Small intestine (tissue), 7 donors: Measurements from ENCODE around the gene EML1. TPM values are rescaled to one million over a fixed set of nuclear protein-coding genes. Genes with fewer than 3 reads are reported as not detected.

ENCODE experiments used
- DNase-seq, 2 donors: peaks; one replicate each; pipeline versions ENCODE4 v3.0.0 to v3.0.0-alpha.2; 2013
- FAIRE-seq: peaks from 2 replicates; lab custom pipeline; 2012; peaks lifted over from hg19 to GRCh38; lab: Jason Lieb, UNC
- H3K27ac ChIP-seq, 3 donors: one replicate each; pipeline ENCODE4 v1.5.1; 2013; ENCODE audit warnings: low read length in 2 of 3, mild to moderate bottlenecking in 2 of 3, control low read depth in 1 of 3, inconsistent platforms in 1 of 3, low read depth in 1 of 3, moderate library complexity in 1 of 3
- H3K27me3 ChIP-seq, 3 donors: one replicate each; pipeline ENCODE4 v1.6.1; 2013; ENCODE audit warnings: low read length in 3 of 3, inconsistent platforms in 1 of 3; ENCODE audit not compliant: control insufficient read depth in 3 of 3, insufficient read depth in 3 of 3
- H3K36me3 ChIP-seq, 3 donors: one replicate each; pipeline ENCODE4 v1.6.1; 2013; ENCODE audit warnings: low read length in 3 of 3, inconsistent platforms in 1 of 3, low read depth in 1 of 3, mild to moderate bottlenecking in 1 of 3, moderate library complexity in 1 of 3; ENCODE audit not compliant: control insufficient read depth in 3 of 3, insufficient read depth in 2 of 3
- H3K4me1 ChIP-seq, 3 donors: one replicate each; pipeline ENCODE4 v1.6.1; 2013; ENCODE audit warnings: low read length in 2 of 3, inconsistent platforms in 1 of 3, low read depth in 1 of 3, mild to moderate bottlenecking in 1 of 3, moderate library complexity in 1 of 3; ENCODE audit not compliant: control insufficient read depth in 3 of 3, insufficient read depth in 2 of 3
- H3K4me3 ChIP-seq, 3 donors: one replicate each; pipeline ENCODE4 v1.5.1; 2013; ENCODE audit warnings: low read length in 3 of 3, control low read depth in 1 of 3, inconsistent platforms in 1 of 3, low read depth in 1 of 3, mild to moderate bottlenecking in 1 of 3, moderate library complexity in 1 of 3
- H3K9me3 ChIP-seq, 2 donors: one replicate each; pipeline ENCODE4 v1.6.1; 2013; ENCODE audit warnings: low read depth in 1 of 2, low read length in 1 of 2; ENCODE audit not compliant: control insufficient read depth in 2 of 2, insufficient read depth in 1 of 2
- WGBS, 3 donors: extraction: QIAGEN DNeasy Blood & Tissue Kit; methylation state at CpG; one replicate each; pipeline ENCODE4 v1.1.7; 2013; 5-methylcytosine and 5-hydroxymethylcytosine counted together
- polyA plus RNA-seq, 4 donors: library from polyadenylated mRNA; stranded (reverse) in 3 of 4; unstranded in 1 of 4; fragments of 200-250 nt in 3 of 4; fragments of 120-200 nt in 1 of 4; gene quantifications; one replicate each; pipeline versions ENCODE4 v1.2.1 to v1.2.3, GENCODE V29; 2013
- donor health status: healthy with polysubstance abuse.
- donor health status: control.
- donor health status: control.
- donor health status: Bipolar disorder and iron deficiency.
- donor health status: healthy.

Gene EML1
- polyA plus RNA-seq, 4 donors: 0.22 to 20.7 (median 5.8) TPM

DNA sequence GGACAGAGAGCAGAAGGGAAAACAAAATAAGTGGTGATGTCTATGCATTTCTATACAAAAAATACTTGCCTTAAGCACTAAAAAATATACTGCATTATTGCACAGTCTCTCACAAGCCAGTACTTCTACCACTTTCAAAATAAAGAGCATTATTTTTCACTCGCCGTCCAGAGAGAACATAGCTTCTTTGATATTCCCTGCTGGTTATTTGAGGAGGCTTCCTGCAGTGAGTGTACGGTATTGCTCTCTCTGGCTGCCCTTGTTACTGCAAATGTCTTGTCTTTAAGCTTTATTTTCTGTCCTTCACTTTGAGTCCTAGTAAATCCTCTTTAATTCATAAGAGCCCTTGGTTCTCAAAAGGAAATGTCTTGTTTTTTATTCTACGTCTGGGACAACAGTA is 81.1 kb downstream of the EML1 start:
- H3K9me3 ChIP-seq: no peaks in the 10 kb centered on the region
- no peak overlapping the region for H3K27ac ChIP-seq
- 78 to 85% (median 82%) methylated on average over 4 of the region's 4 CpGs for WGBS, 3 donors
- FAIRE-seq (no peak), DNase-seq (no peak)
- peaks cover 0 to 3% (median 0%) of the 10 kb centered on the region in 3 donors for H3K27me3 ChIP-seq
- no peaks in the 10 kb centered on the region for H3K36me3 ChIP-seq
- H3K4me1 ChIP-seq: no peaks in the 10 kb centered on the region
- no peak overlapping the region for H3K4me3 ChIP-seq

DNA sequence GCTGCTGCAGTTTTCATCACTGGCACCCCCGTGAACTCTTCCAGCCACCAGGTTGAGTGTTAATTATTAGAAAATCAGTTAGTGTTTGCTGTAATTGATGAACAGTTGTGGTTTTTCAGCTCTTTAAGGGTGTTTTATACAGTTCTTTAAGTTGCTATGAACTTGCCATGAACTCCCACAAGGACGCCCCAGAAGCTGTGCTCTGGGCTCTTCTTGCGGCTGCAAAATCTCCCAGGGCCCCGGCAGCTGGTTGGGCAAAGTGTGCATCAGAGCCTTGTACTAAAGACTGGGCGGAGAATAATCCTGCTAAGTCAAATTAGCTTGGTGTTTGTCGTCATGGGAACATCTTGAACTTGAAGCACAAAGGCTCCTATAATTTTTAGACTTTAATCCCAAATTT is 82.2 kb downstream of the EML1 start:
- no peak overlapping the region for H3K27ac ChIP-seq
- no peaks in the 10 kb centered on the region for H3K9me3 ChIP-seq
- peaks cover 0 to 9% (median 0%) of the 10 kb centered on the region in 3 donors for H3K4me1 ChIP-seq
- no peak for DNase-seq
- no peaks in the 10 kb centered on the region for H3K36me3 ChIP-seq
- WGBS, 3 donors: 38 to 67% (median 43%) methylated on average over 6 of the region's 6 CpGs
- no peak for FAIRE-seq
- peaks cover 0 to 3% (median 0%) of the 10 kb centered on the region in 3 donors for H3K27me3 ChIP-seq
- no peak overlapping the region for H3K4me3 ChIP-seq

DNA sequence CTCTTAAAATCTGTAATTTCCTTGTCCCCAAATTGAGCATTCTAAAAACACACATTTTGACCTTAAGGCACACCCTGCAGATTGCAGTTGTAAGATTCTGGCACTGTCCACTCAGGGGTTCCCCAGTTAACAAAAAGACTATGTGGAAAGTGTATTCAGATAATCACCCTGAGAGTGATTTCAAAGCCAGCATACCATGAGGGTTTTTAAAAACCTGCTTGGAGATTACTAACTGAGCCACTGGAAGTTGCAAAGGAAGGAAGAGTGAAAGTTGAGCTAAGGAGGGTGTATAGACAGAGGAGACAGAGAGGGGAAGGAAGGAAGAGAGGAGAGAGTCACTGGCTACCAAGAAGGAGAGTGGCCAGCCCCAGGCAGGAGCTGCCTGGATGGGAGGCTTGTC is 82.6 kb downstream of the EML1 start:
- no peak for FAIRE-seq
- Histone ChIP-seq H3K27me3 (peaks cover 0 to 3% (median 0%) of the 10 kb centered on the region in 3 donors), H3K36me3 (no peaks in the 10 kb centered on the region), H3K27ac (no peak overlapping the region), H3K4me3 (no peak overlapping the region), H3K4me1 (peaks cover 0 to 12% (median 0%) of the 10 kb centered on the region in 3 donors), H3K9me3 (no peaks in the 10 kb centered on the region)
- DNase-seq: no peak

DNA sequence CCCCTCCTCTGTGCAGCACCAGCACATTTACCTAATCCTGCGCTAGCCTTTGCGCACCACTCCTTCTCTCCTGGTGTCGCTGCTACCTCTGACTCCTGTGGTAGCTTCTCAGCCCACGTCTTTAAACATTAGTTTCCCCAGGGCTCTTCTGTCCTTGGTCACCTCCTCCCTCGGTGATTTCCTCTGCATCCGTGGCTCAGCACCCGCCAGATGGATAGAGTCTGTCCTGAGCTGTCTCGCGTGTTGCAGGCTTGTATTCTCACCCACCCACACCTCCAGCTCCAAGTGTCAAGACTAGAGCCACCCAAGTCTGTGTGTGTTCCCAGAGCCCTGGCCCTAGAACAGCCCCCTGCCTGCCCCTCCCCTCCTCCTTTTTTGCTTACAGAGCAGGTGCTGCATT is 83.2 kb downstream of the EML1 start:
- DNase-seq (no peak), FAIRE-seq (no peak)
- H3K4me1 ChIP-seq: peaks cover 0 to 12% (median 0%) of the 10 kb centered on the region in 3 donors
- H3K36me3 ChIP-seq: no peaks in the 10 kb centered on the region
- 77 to 82% (median 77%) methylated on average over 9 of the region's 9 CpGs for WGBS, 3 donors
- H3K27ac ChIP-seq: no peak overlapping the region
- H3K9me3 ChIP-seq: no peaks in the 10 kb centered on the region
- H3K4me3 ChIP-seq: no peak overlapping the region
- H3K27me3 ChIP-seq: peaks cover 0 to 3% (median 0%) of the 10 kb centered on the region in 3 donors

DNA sequence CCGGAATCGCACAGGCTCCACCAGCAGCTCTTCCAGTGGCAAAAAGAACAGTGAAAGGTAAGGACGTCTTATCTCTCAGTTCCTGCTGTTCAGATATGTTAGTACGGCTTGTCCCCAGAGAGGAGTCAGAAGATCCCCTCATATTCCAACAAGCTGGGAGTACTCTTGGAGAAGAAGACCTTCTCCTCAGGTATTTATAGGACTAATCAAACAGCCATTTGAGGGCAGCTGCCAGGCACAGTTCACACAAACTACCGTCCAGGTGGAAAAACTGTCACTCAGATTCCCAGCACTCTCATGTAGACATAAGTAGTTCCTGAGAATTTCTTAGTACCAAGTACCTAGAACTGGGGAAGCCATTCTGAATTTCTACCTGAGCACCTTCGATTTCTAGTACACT is 85.3 kb downstream of the EML1 start:
- peaks cover 0 to 3% (median 0%) of the 10 kb centered on the region in 3 donors for H3K27me3 ChIP-seq
- no peak overlapping the region for H3K27ac ChIP-seq
- peaks cover 0 to 8% (median 0%) of the 10 kb centered on the region in 3 donors for H3K36me3 ChIP-seq
- DNase-seq: no peak
- peaks cover 0 to 12% (median 0%) of the 10 kb centered on the region in 3 donors for H3K4me1 ChIP-seq
- FAIRE-seq: no peak
- no peaks in the 10 kb centered on the region for H3K9me3 ChIP-seq
- H3K4me3 ChIP-seq: no peak overlapping the region
- WGBS, 3 donors: 47 to 78% (median 58%) methylated on average over 6 of the region's 6 CpGs

DNA sequence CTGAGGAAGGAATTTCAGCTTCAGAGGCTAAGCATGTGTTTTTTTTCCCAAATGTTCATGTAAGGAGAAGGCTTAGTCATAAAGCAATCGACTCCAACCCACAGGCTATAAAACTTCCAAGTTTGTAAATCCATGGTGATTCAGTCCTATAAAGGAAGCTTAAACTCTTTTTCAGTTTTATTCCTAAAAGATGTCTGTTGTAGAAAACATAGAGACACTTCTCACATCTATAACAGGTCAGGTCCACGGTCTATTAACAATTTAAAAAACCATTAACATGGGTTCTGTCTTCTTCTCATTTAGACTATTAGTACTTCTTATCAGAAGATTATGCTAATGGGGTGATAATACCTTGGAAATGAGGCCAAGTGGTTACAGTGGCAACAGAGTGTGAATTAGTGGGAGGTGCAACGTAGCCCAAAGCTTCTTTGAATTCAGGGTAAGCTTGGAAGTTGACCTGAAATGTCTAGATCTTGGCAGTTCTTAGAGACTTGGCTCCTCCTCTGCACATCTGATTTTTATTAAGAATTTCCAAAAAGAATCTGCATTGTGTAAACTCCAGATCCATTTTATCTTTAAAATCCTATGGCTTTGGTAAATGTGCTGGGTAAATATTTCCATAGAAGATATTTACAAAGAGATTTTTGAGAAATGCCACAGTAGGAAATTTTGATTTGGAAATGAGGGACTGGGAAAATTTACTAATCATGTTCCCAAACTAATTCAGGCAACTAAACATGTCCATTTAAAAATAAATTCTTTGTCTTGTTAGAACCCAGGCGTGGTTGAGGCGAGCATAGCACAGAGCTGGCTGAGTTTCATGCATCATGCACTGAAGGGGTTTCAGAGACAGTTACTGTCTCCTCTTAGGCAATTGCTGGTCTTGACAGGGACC is 86.4 kb downstream of the EML1 start:
- no peak for FAIRE-seq
- WGBS, 3 donors: 16 to 44% (median 26%) methylated on average over 5 of the region's 5 CpGs

DNA sequence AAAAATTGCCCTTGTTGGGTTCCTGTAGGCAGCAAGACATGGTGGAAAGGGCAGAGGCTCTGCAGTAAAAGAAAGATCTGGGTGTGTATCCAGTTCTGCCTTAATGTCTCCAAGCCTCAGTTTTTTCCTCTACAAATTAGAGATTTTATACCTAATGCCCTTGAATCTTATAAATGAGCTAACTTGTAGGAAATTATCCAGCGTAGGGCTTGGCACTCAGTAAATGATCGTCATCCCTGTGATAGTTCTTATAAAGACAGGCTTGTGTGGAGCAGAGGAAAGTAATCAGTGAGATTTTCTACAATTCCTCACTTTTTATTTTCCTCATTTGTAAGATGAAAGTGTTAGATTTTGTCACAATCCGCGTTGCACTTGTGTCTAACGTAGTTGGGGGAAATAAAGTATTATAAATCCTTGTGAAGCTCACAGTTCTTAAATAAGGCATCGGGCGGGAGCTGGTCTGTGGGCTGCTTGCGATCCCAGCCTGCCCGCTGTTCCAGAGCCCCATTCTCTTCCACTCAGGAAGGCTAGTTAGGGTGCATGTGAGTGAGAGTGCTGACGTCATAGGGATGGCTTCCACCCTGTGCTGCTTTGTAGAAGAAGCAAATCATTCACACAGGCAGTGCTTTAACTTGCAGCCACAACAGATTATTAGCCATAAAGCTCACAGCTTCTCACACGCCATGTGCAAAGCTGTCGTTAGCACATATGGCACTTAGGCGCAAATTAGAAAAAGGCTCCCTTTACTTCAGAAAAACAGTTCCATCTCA is 87.6 kb downstream of the EML1 start:
- H3K36me3 ChIP-seq: peaks cover 0 to 16% (median 0%) of the 10 kb centered on the region in 3 donors
- no peak overlapping the region for H3K4me3 ChIP-seq
- no peak overlapping the region for H3K27ac ChIP-seq
- H3K27me3 ChIP-seq: peaks cover 0 to 3% (median 0%) of the 10 kb centered on the region in 3 donors
- WGBS, 3 donors: 73 to 83% (median 77%) methylated on average over 13 of the region's 13 CpGs
- peaks cover 0 to 12% (median 0%) of the 10 kb centered on the region in 3 donors for H3K4me1 ChIP-seq
- DNase-seq (no peak), FAIRE-seq (no peak)
- no peaks in the 10 kb centered on the region for H3K9me3 ChIP-seq

More for the DNA sequence above, 86.4 kb downstream of the EML1 start:
- H3K27ac ChIP-seq: no peak overlapping the region
- peaks cover 0 to 3% (median 0%) of the 10 kb centered on the region in 3 donors for H3K27me3 ChIP-seq
- peaks cover 0 to 13% (median 0%) of the 10 kb centered on the region in 3 donors for H3K36me3 ChIP-seq
- no peak overlapping the region for H3K4me3 ChIP-seq
- peak; percentile 22 to 50 for DNase-seq
- no peaks in the 10 kb centered on the region for H3K9me3 ChIP-seq
- peaks cover 0 to 12% (median 0%) of the 10 kb centered on the region in 3 donors for H3K4me1 ChIP-seq
